Activated CD8-positive, alpha-beta memory T cell treated with anti-CD3 and anti-CD28 coated beads for 36 hours (primary cell): ENCODE data around the gene CALHM6. TPM values are rescaled to one million over a fixed set of nuclear protein-coding genes. Genes with fewer than 3 reads are reported as not detected.
"Not testable (repeated sequence)": the region's sequence is repeated elsewhere in the genome, so short reads cannot be mapped to it uniquely, and the experiment has no call there.

Experiments
- CTCF ChIA-PET: fragments of 350-600 bp; sonication (Branson Sonifier 250); formaldehyde crosslinking; loops from one replicate; lab custom pipeline; 2021; ENCODE audit warnings: antibody characterized with exemption; lab: Charles Lee
- POLR2A ChIA-PET: fragments of 350-600 bp; sonication (Branson Sonifier 250); formaldehyde crosslinking; loops from one replicate; lab custom pipeline; 2021; ENCODE audit warnings: antibody characterized with exemption; lab: Charles Lee
- total RNA-seq, 2 experiments: library from RNA; stranded (reverse); gene quantifications; one replicate each; pipeline ENCODE4 v1.2.3, GENCODE V29; 2021

The CALHM6 gene
- total RNA-seq, 2 experiments from 2014 or later = 5.0 to 5.3 TPM

- POLR2A ChIA-PET = no interaction called here
- CTCF ChIA-PET = no interaction called here
Measured at GRCh38 chr6:116467514-116467913, 6.3 kb downstream of the CALHM6 start.

DNA sequence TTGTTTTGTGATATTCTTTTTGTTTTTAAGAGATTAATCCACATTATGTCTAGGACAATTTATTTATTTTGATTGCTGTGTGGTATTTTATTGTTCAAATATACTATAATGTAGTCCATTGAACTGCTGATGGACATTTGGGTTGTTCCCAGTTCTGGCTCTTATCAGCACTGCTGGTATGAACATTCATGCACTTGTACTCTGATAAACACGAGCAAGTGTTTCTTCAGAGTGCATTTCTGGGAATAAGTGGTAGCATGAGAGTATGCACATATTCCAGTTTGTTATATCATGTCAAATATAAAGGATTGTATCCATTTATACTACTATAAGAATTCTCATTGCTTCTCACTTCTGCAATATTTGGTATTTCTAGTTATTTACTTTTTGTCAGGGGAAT is 7.1 kb downstream of the CALHM6 start:
- CTCF ChIA-PET = no interaction called here
- POLR2A ChIA-PET = no interaction called here

- ChIA-PET CTCF (no interaction called here), POLR2A (no interaction called here)
Measured at GRCh38 chr6:116471531-116471930, 10.4 kb downstream of the CALHM6 start.

GRCh38 chr6:116472706-116473105 is 11.5 kb downstream of the CALHM6 start:
- ChIA-PET POLR2A (no interaction called here), CTCF (no interaction called here)

DNA sequence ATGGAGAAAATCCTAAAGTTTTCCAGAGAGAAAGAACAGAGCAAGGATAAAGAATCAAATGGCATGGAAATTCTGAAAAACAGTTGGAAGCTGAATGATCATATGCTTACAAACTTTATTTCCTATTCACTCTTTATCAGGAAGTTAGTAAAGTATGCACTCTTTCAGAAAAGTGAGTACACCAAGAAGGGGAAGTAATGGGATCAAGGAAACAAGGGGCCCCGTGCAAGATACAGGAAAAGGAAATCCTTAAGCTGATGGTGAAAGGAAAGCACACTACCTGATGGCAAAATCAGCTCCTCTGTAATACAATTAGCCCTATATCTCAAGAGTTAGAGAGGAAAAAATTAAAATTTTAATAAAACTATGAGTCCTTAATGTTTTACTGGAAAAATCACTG is 14.0 kb downstream of the CALHM6 start:
- POLR2A ChIA-PET = no interaction called here
- CTCF ChIA-PET = no interaction called here

DNA sequence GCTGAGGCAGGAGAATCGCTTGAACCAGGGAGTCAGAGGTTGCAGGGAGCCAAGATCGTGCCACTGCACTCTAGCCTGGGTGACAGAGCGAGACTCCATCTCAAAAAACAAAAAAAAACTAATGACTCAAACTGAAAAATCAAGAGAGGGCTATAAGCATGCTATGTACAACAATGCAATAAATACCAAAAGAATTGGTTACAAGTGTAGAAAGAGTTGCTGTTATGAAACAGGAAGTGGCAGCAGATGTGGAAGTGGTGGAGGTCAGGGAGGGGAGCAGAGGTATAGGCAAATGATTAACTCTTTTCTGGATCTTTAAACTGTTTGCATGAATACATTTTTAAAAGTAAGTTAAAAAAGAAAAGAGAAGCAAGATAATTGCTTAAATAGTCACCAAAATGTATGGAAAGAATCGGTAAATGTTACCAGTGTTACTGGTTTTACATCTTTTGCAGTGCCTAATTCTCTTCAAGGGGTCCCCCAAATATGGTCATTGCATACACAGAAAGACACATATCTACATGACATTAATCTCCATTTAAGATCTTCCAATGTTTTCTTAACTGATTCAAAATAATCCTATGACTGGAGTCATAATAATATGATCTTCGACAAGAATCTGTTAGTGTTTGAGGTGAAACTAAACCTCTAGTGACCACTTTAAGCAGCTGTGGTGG is 15.0 kb downstream of the CALHM6 start:
- POLR2A ChIA-PET = no interaction called here
- CTCF ChIA-PET = no interaction called here

DNA sequence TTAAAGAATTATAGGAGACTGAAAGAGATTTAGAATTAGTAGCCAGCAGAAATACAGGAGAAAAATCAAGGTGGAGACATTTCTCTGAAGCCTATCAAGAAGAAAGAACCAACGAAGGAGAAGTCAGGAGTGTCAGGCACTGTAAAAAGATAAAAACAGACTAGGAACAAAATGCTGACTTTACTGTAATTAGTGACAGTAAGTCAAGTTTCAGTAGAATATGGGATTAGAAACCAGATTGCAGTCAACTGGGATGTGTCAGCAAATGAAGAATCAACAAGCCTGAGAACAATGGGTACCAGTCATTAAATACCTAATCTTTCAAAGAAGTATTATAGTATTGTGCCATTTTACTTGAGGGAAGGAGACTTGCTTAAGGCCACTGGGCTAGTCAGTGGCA is 21.6 kb downstream of the CALHM6 start:
- ChIA-PET POLR2A (no interaction called here), CTCF (no interaction called here)

DNA sequence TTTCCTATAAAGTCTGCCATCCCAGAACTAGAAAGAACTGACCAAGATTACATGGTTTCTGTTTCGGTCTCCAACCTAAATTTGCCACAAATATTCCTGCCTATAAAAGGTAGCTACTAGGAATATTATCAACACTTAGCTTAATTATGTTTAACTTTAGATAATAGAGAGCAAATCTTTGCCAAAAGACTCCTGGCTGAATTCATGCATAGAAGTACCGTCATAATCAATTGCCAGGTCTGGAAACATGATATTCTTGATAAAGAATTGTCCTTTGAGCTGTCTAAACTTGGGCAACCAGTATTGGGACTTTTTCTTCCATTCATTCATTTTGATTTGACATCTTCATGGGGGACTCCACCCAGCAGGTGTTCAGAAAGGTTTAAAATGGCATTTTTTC is 22.4 kb downstream of the CALHM6 start:
- ChIA-PET CTCF (no interaction called here), POLR2A (no interaction called here)

GRCh38 chr6:116485559-116486184 is 24.5 kb downstream of the CALHM6 start:
- POLR2A ChIA-PET = no interaction called here
- CTCF ChIA-PET = no interaction called here

DNA sequence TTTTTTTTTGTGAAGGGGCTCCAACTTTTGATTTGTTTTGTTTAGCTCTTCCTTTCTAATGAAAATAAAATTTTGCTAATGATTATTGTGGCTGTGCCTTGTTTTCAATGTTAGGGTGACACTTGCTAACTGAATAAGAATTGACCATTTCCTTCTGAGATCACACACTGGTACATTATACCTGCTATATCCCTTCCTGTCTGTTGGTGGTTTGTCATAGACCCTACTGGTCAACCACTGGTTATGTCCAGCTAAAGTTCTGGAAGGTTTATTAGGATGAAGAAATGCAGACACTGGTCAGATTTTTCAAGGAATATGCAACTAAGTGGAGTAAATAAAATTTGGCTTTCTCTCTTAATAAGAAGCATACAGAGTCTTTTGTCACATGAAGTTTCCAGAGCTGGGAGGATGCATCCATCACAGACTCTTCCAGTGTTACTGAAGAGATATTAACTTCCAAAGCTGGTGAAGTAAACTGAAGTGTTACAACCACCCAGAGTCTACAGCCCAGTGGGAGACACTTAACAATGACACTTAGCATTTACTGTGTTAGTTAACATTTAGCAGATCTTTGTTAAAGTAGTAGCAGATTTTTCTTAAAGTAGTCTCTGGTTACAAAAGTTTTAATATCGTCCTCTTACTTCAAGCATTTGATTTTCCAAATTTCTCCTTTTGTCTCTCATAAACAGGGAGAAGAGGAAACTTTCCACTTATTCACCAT is 30.6 kb downstream of the CALHM6 start:
- POLR2A ChIA-PET = no interaction called here
- CTCF ChIA-PET = no interaction called here

DNA sequence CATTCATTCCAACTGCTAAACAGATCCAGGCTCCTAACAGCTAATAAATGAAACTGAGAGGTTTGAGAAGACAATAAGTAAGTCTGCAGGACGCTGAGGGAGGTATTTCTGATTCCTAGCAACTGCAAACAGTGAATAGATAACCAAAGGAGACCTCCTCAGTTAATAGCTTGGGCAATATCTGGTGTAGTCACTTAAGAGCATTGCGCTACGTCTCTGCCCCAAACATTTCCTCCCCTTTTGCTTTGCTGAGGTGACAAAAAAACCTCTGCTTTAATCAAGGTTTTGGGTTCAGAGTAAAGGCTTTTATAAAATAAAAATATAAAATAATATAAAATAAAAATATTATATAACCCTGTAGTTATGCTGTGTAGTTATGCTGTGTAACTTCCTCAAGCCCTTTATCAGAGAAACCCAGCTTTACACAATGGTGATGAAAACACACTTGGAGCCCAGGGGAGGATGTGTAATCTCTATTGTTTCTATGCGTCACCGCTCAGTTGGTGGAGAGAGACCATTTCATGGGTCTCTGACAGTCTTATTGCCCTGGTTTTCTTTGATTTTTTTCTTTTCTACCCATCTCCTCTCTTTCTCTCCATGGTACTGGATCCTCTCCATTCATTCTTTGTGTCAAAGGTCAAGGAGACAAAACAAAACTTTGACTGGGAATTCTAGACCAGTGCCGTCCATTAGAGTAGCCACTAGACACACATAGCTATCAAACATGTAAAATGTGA is 31.3 kb downstream of the CALHM6 start:
- POLR2A ChIA-PET = no interaction called here
- CTCF ChIA-PET = no interaction called here

DNA sequence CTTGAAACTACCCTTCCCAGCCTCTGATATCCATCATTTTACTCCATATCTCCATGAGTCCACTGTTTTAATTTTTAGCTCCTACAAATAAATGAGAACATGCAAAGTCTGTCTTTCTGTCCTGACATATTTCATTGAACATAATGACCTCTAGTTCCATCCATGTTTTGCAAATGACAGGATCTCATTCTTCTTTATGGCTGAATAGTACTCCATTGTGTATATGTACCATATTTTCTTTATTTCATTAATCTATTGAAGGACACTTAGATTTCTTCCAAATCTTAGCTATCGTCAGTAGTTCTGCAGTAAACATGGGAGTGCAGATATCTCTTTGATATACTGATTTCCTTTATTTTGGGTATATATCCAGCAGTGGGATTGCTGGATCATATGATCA is 34.0 kb downstream of the CALHM6 start:
- CTCF ChIA-PET, POLR2A ChIA-PET: not testable (repeated sequence)

GRCh38 chr6:116497113-116497676 is 36.0 kb downstream of the CALHM6 start:
- CTCF ChIA-PET = no interaction called here

GRCh38 chr6:116500969-116501433 is 39.8 kb downstream of the CALHM6 start:
- POLR2A ChIA-PET = no interaction called here
- CTCF ChIA-PET = no interaction called here

More at GRCh38 chr6:116497113-116497676, 36.0 kb downstream of the CALHM6 start:
- POLR2A ChIA-PET = no interaction called here

- CTCF ChIA-PET = no interaction called here
- POLR2A ChIA-PET = no interaction called here
Measured at GRCh38 chr6:116507324-116507723, 46.1 kb downstream of the CALHM6 start.

DNA sequence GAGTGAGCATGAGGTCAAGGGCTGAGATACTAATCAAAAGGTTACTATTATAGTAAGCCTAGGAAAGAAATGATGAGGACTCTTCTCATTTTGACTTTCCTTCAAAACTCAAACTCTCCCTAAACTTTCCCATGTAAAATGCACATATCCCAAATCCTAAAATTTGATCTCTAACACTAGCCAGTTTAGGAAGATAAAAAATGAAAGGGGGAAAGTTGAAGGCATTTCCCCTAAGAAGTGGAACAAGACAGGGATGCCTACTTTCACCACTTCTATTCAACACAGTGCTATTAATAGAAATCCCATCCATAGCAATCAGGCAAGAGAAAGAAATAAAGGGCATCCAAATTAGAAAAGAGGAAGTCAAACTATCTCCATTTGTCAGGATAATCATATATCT is 47.4 kb downstream of the CALHM6 start:
- POLR2A ChIA-PET = no interaction called here

DNA sequence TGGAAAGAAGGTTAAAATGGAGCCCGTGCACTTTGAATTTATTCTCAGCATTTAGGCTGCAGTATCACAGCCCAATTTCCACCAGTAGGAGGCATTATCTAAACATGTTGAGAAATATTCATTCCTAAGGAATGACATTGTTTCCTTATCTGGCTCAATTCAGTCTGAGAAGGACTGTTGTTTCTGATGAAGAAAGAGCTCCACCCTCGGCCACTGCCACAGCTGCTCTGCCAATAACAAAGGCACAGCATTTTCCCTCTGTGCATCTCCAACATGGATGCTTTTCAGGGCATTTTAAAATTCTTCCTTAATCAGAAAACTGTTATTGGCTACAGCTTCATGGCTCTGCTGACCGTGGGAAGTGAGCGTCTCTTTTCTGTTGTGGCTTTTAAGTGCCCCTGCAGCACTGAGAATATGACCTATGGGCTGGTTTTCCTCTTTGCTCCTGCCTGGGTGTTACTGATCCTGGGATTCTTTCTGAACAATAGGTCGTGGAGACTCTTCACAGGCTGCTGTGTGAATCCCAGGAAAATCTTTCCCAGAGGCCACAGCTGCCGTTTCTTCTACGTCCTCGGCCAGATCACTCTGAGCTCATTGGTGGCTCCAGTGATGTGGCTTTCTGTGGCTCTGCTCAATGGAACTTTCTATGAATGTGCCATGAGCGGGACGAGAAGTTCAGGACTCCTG is 50.4 kb downstream of the CALHM6 start, which contains the start of gene CALHM5:
Gene CALHM5, plus strand, starts transcription at position 216 of the 687 bp plus-strand sequence. Its CDS starts 58 bp downstream, at position 274.
- ChIA-PET POLR2A (no interaction called here), CTCF (no interaction called here)

More for the DNA sequence above, 47.4 kb downstream of the CALHM6 start:
- CTCF ChIA-PET = no interaction called here

DNA sequence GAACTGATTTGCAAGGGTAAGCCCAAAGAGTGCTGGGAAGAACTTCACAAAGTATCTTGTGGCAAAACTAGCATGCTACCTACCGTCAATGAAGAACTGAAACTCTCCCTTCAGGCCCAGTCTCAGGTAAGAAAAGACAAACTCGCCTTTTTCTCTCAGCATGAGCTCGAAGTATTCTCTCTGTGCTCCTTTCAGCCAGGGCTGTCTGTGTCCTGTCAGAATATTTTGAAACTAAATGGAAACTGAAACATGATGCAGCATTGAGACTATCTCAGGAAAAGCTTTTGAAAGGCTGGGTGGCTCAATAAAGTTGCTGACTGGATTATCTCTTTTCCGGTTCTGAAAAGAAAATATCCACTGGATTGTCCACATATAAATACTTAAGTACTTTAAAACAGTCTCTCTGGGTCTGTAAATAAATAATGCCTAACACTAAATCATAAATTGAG is 51.0 kb downstream of the CALHM6 start:
- POLR2A ChIA-PET = no interaction called here
- CTCF ChIA-PET = no interaction called here

- ChIA-PET POLR2A (no interaction called here), CTCF (no interaction called here)
Measured at GRCh38 chr6:116512734-116513133, 51.6 kb downstream of the CALHM6 start.
